D721Med (cell line): ENCODE data around the gene FOXP1.

ENCODE experiments used
- DNase-seq: peaks from one replicate; pipeline ENCODE4 v3.0.0; 2011; ENCODE audit warnings: low spot score; ENCODE audit not compliant: insufficient read length
- FAIRE-seq: peaks from 2 replicates; lab custom pipeline; 2011; peaks lifted over from hg19 to GRCh38; lab: Jason Lieb, UNC
- CTCF ChIP-seq: IDR thresholded peaks from 2 replicates; pipeline ENCODE4 v1.5.1; 2012; ENCODE audit warnings: mild to moderate bottlenecking, control low read depth; ENCODE audit not compliant: insufficient read depth; ENCODE audit errors: missing control alignments

FOXP1 gene

GRCh38 chr3:71288269-71288930 lies 295.1 kb downstream of the FOXP1 start:
- no peak for TF ChIP-seq CTCF
- FAIRE-seq (no peak), DNase-seq (no peak)

GRCh38 chr3:71285086-71285485 lies 298.4 kb downstream of the FOXP1 start:
- no peak for DNase-seq
- no peak for TF ChIP-seq CTCF
- FAIRE-seq: no peak

GRCh38 chr3:71282976-71283375 lies 300.6 kb downstream of the FOXP1 start:
- FAIRE-seq: no peak
- no peak for TF ChIP-seq CTCF
- DNase-seq: no peak

- no peak for TF ChIP-seq CTCF
- FAIRE-seq (no peak), DNase-seq (no peak)
Observed at GRCh38 chr3:71281280-71281679, 302.2 kb downstream of the FOXP1 start.

GRCh38 chr3:71277341-71277740 lies 306.2 kb downstream of the FOXP1 start:
- no peak for TF ChIP-seq CTCF
- no peak for DNase-seq
- FAIRE-seq: no peak

GRCh38 chr3:71276531-71276930 lies 307.0 kb downstream of the FOXP1 start:
- FAIRE-seq: no peak

GRCh38 chr3:71273453-71273852 lies 310.1 kb downstream of the FOXP1 start:
- FAIRE-seq: no peak
- DNase-seq: no peak
- no peak for TF ChIP-seq CTCF

More at GRCh38 chr3:71276531-71276930, 307.0 kb downstream of the FOXP1 start:
- no peak for TF ChIP-seq CTCF
- no peak for DNase-seq
